ENCODE results near the gene VWA5A.

GRCh38 chr11:124143034-124143433, 27.8 kb downstream of the VWA5A start:
- no peak for TF ChIP-seq POLR2A (IDR thresholded peaks at IDR 0.05; ENCODE audit: low read length)
- TF ChIP-seq GATA1 (IDR thresholded peaks at IDR 0.05; ENCODE audit: low read depth, low read length), result no peak
